Posterior vena cava (tissue), 2 donors: ENCODE measurements around the gene LRP1. TPM values are rescaled to one million over a fixed set of nuclear protein-coding genes. Genes with fewer than 3 reads are reported as not detected.
A peak's percentile ranks its signal among the peaks of the same experiment; 100 is the strongest.

Source experiments
- DNase-seq: peaks from one replicate; pipeline ENCODE4 v3.0.0-alpha.2; 2020; ENCODE audit warnings: low spot score
- intact Hi-C, 2 donors: fragments of 100-400 bp; cut with DNase I; formaldehyde crosslinking; loops; one replicate each; pipeline versions ENCODE4 v1.14.1 to v1.14.2; 2022 to 2023
- total RNA-seq, 2 donors: library from RNA; stranded (reverse); fragmentation: NEBNext Ultra II Directional; extraction: Animal tissue kit (Norgen Biotek cat#: 25700); gene quantifications; one replicate each; pipeline ENCODE4 v1.2.1, GENCODE V29; 2021
- donor health status: DM: yes; HTN: yes; CAD: no.
- donor health status: DM: yes; HTN: yes; CAD: no.

The LRP1 gene
- total RNA-seq, 2 donors from 2014 or later: 465 to 757 TPM

DNA sequence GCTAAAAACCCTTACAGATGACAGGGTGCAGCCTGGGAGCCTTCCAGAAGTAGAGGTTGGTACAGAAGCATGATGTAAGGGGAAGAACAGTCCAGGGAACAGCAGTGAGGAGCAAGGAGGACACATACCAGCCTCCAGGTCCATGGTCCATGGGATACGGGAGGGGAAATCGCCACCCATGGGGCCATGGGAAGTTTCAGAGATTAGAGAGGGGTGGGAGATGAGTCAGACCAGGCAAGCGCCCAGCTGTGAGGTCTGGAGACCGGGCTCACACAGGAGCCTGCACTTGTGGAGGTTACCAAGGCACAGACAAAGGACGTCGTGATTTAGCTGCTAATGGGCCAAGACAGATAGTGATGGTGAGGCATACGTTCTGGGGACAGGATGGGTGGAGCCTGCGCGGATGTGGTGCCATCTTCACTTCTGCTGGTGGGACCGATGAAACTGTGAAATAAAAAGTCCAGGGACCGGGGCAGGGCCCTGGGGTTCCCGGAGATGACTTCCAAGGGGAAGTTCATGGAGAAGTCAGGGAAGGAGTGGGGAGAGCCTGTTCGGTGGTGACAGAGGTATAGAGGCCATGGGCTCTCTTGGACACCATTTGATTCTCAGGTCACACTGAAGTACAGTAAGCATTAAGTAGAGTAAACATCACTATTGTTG lies 36.8 kb downstream of the LRP1 start:
- intact Hi-C loops: no loop called here
- DNase-seq: no peak

GRCh38 chr12:57165741-57166140 lies 37.5 kb downstream of the LRP1 start:
- intact Hi-C loops: no loop called here
- DNase-seq: no peak

GRCh38 chr12:57166971-57167371 lies 38.7 kb downstream of the LRP1 start:
- intact Hi-C loops: no loop called here
- DNase-seq: no peak

DNA sequence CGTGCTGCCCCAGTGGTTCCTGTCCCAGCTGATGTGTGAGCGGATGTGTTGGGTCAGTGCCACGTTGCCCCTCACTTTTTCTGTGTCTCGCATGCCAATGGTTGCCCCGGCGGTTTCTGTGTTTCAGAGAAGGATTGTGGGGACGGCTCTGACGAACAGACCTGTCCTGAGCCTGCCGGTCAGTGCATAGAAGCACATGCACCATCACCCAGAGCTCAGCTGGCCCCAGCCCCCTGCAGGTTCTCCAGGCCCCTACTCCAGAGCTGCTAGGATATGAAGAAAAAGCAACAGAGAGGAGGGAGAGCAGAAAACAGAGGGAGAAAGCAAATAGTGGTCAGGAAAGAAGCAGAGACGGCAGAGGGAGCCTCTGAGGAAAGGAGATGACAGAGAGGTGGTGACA lies 39.8 kb downstream of the LRP1 start:
- no peak for DNase-seq
- intact Hi-C loops: no loop called here

- DNase-seq: no peak
- intact Hi-C loops: no loop called here
Observed at GRCh38 chr12:57169046-57169795, 40.9 kb downstream of the LRP1 start.

GRCh38 chr12:57169969-57170368 lies 41.7 kb downstream of the LRP1 start:
- DNase-seq: no peak
- intact Hi-C loops: no loop called here

- DNase-seq: no peak
- intact Hi-C loops: no loop called here
Observed at GRCh38 chr12:57170408-57170807, 42.1 kb downstream of the LRP1 start.

GRCh38 chr12:57170927-57171326 lies 42.6 kb downstream of the LRP1 start:
- intact Hi-C loops: no loop called here
- no peak for DNase-seq

- intact Hi-C loops: no loop called here
- DNase-seq: peak; percentile 84
Observed at GRCh38 chr12:57171668-57172067, 43.4 kb downstream of the LRP1 start.

DNA sequence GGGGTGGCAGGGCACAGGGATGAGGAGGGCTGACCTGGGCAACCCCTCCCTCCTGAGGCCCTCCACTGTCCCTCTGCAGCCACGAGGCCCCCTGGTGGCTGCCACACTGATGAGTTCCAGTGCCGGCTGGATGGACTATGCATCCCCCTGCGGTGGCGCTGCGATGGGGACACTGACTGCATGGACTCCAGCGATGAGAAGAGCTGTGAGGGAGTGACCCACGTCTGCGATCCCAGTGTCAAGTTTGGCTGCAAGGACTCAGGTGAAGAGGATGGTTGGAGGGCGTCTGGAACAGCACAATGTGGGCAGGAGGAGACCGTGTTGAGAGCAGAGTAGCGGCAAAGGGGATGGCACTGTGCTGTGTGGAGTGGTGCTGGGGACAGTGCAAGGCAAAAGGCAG lies 44.8 kb downstream of the LRP1 start:
- intact Hi-C loops: no loop called here
- DNase-seq: peak; percentile 80

DNA sequence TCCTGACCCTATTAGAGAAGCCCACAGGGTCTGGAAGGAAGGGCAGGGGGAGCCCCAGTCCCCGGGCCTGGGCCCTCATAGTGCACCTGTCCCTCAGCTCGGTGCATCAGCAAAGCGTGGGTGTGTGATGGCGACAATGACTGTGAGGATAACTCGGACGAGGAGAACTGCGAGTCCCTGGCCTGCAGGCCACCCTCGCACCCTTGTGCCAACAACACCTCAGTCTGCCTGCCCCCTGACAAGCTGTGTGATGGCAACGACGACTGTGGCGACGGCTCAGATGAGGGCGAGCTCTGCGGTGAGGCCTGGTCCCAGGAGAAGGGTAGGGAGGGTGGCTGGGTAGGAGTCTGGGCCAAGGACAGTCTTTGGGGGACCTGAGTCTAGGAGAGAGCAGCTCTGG lies 45.4 kb downstream of the LRP1 start:
- DNase-seq: no peak
- intact Hi-C loops: no loop called here

DNA sequence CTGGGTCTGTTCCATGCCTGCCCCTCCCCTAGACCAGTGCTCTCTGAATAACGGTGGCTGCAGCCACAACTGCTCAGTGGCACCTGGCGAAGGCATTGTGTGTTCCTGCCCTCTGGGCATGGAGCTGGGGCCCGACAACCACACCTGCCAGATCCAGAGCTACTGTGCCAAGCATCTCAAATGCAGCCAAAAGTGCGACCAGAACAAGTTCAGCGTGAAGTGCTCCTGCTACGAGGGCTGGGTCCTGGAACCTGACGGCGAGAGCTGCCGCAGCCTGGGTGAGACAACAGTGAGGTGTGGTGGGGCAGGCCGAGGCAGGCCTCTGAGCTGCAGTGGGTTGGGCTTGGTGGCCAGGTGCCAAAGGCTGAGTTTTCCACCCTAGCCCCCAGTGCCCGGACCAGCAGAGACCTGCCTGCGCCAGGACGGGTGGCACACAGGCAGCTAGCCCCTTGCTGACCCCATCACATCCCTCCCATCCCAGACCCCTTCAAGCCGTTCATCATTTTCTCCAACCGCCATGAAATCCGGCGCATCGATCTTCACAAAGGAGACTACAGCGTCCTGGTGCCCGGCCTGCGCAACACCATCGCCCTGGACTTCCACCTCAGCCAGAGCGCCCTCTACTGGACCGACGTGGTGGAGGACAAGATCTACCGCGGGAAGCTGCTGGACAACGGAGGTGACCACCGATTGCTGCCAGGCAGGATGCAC lies 47.3 kb downstream of the LRP1 start:
- peak; percentile 95 for DNase-seq
- intact Hi-C loops: loop anchor here (2.0 to 5.0 kb wide), 3 partner anchors 49 to 103 kb away; no protein-coding TSS in a partner anchor

DNA sequence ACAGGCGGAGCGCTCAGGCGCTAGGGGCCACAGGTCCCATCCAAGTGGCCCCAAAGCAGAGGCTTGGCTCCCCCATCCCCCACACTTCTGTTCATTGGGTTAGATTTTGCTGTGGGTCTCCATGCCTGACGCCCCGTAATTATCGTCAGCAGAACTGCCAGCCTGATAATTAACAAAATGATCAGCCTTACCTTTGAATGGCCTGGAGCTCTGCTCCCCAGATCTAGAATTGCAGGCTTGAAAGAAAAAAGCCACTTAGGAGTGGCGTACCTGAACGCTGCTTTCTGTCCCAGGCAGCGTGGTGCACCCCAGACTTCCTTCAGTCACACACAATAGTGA lies 47.8 kb downstream of the LRP1 start:
- DNase-seq: no peak
- intact Hi-C loops: loop anchor here (2.0 to 5.0 kb wide), 3 partner anchors 49 to 104 kb away; no protein-coding TSS in a partner anchor

DNA sequence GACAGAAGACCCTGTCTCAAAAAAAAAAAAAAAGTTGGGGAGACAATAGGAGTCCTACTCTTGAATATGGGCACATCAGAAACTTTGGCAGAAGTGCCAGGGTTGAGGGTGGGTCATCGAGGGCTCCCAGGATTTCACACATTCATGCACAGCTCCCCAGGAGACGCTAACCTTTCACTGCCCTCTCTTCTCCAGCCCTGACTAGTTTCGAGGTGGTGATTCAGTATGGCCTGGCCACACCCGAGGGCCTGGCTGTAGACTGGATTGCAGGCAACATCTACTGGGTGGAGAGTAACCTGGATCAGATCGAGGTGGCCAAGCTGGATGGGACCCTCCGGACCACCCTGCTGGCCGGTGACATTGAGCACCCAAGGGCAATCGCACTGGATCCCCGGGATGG lies 48.6 kb downstream of the LRP1 start:
- DNase-seq: no peak
- intact Hi-C loops: loop anchor here (2.0 to 5.0 kb wide), 3 partner anchors 50 to 105 kb away; no protein-coding TSS in a partner anchor

GRCh38 chr12:57177354-57177753 lies 49.1 kb downstream of the LRP1 start:
- DNase-seq: no peak
- intact Hi-C loops: loop anchor here (2.0 to 5.0 kb wide), 3 partner anchors 51 to 105 kb away; no protein-coding TSS in a partner anchor

- DNase-seq: no peak
- intact Hi-C loops: loop anchor here in 1 of 2 donors (5.0 kb wide), 1 partner anchor 106 kb away; no protein-coding TSS in a partner anchor
Observed at GRCh38 chr12:57178213-57178612, 49.9 kb downstream of the LRP1 start.

DNA sequence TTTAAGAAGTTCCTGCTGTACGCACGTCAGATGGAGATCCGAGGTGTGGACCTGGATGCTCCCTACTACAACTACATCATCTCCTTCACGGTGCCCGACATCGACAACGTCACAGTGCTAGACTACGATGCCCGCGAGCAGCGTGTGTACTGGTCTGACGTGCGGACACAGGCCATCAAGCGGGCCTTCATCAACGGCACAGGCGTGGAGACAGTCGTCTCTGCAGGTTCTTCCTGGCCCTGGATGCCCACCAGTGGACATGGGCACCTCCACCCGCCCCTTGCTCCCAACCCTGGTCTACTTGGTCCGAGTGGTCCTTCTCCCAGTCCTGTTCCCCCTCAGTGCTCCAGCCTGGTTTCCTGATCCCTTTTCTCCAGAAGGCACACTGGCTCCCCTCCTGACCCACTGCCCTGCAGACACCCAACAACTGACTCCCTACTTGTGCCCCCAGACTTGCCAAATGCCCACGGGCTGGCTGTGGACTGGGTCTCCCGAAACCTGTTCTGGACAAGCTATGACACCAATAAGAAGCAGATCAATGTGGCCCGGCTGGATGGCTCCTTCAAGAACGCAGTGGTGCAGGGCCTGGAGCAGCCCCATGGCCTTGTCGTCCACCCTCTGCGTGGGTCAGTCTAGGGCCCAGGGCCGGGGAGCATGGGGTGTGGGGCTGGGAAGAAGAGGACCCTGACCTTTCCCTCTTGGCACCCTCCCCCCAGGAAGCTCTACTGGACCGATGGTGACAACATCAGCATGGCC lies 51.2 kb downstream of the LRP1 start:
- DNase-seq: no peak
- intact Hi-C loops: loop anchor here in 1 of 2 donors (5.0 kb wide), 1 partner anchor 107 kb away; no protein-coding TSS in a partner anchor

- intact Hi-C loops: no loop called here
- DNase-seq: no peak
Observed at GRCh38 chr12:57180321-57180989, 52.2 kb downstream of the LRP1 start.

GRCh38 chr12:57181072-57181471 lies 52.8 kb downstream of the LRP1 start:
- intact Hi-C loops: no loop called here
- DNase-seq: no peak
